OCI-LY1 (cell line): ENCODE measurements around the gene NDUFA3.

Experiments
- H2AFZ ChIP-seq: fragments of 200-600 bp; sonication (generic), shearing (Covaris generic); 2 replicates; pipeline ENCODE4 v1.6.0; 2014; ENCODE audit warnings: antibody characterized with exemption, mild to moderate bottlenecking, low read length
- H3F3A ChIP-seq: fragments of 200-600 bp; sonication (generic), shearing (Covaris generic); 2 replicates; pipeline ENCODE4 v1.6.0; 2014; ENCODE audit warnings: mild to moderate bottlenecking, antibody characterized with exemption, low read length, moderate library complexity; ENCODE audit not compliant: insufficient read depth
- H3K27ac ChIP-seq: fragments of 200-600 bp; sonication (generic); 2 replicates; pipeline ENCODE4 v1.5.1; 2014; ENCODE audit warnings: low read length, mixed run types, mild to moderate bottlenecking, low read depth; ENCODE audit not compliant: poor library complexity, severe bottlenecking
- H3K27me3 ChIP-seq: fragments of 200-600 bp; sonication (generic); 2 replicates; pipeline ENCODE4 v1.6.0; 2014; ENCODE audit warnings: antibody characterized with exemption, mild to moderate bottlenecking, low read length, moderate library complexity; ENCODE audit not compliant: insufficient read depth
- H3K36me3 ChIP-seq: fragments of 200-600 bp; sonication (generic); 2 replicates; pipeline ENCODE4 v1.6.1; 2014; ENCODE audit warnings: mild to moderate bottlenecking, antibody characterized with exemption, low read length, moderate library complexity, mixed read lengths; ENCODE audit not compliant: insufficient read depth
- H3K4me1 ChIP-seq: fragments of 200-600 bp; sonication (generic); 2 replicates; pipeline ENCODE4 v1.5.1; 2014; ENCODE audit warnings: mild to moderate bottlenecking, low read length, moderate library complexity; ENCODE audit not compliant: insufficient read depth, severe bottlenecking
- H3K4me2 ChIP-seq: fragments of 200-600 bp; sonication (generic), shearing (Covaris generic); 2 replicates; pipeline ENCODE4 v1.6.1; 2014; ENCODE audit warnings: low read length
- H3K4me3 ChIP-seq: fragments of 200-600 bp; sonication (generic); 2 replicates; pipeline ENCODE4 v1.5.1; 2014; ENCODE audit warnings: low read length, low read depth, mild to moderate bottlenecking, mixed read lengths; ENCODE audit not compliant: poor library complexity, severe bottlenecking
- H3K79me2 ChIP-seq: fragments of 200-600 bp; shearing (Covaris generic); 2 replicates; pipeline ENCODE4 v1.6.1; 2016; ENCODE audit warnings: mixed run types, low read length, mixed read lengths; ENCODE audit not compliant: insufficient read depth
- H3K9ac ChIP-seq: fragments of 200-600 bp; sonication (generic), shearing (Covaris generic); 2 replicates; pipeline ENCODE4 v1.6.1; 2014; ENCODE audit warnings: mild to moderate bottlenecking, low read length, mixed read lengths
- H3K9me2 ChIP-seq: fragments of 200-600 bp; sonication (generic), shearing (Covaris generic); 2 replicates; pipeline ENCODE4 v1.6.1; 2014; ENCODE audit warnings: low read depth, mild to moderate bottlenecking, low read length, mixed read lengths
- H3K9me3 ChIP-seq: fragments of 200-600 bp; shearing (Covaris generic); 2 replicates; pipeline ENCODE4 v1.6.1; 2014; ENCODE audit warnings: low read length, mixed read lengths
- H4K20me1 ChIP-seq: fragments of 200-600 bp; sonication (generic), shearing (Covaris generic); 2 replicates; pipeline ENCODE4 v1.6.0; 2016; ENCODE audit warnings: mild to moderate bottlenecking, low read length; ENCODE audit not compliant: insufficient read depth
- CTCF ChIP-seq: fragments of 200-600 bp; sonication (generic), shearing (Covaris generic); IDR thresholded peaks from 2 replicates; pipeline ENCODE4 v1.5.1; 2017; ENCODE audit warnings: mild to moderate bottlenecking, antibody characterized with exemption, low read length, moderate library complexity, mixed read lengths
- EZH2 ChIP-seq: fragments of 200-600 bp; sonication (generic), shearing (Covaris generic); IDR thresholded peaks from 2 replicates; pipeline ENCODE4 v1.8.0; 2017; ENCODE audit warnings: borderline replicate concordance, mixed run types, mild to moderate bottlenecking, antibody characterized with exemption, low read length, moderate library complexity, mixed read lengths

NDUFA3 gene

GRCh38 chr19:54107876-54108490, 5.3 kb downstream of the NDUFA3 start:
- TF ChIP-seq CTCF (no peak), EZH2 (no peak)
- Histone ChIP-seq H3K4me1 (peaks cover 13% of the 10 kb centered on the region), H3K79me2 (peaks cover 12% of the 10 kb centered on the region), H3K4me2 (no peak overlapping the region), H3F3A (no peaks in the 10 kb centered on the region), H3K9me3 (no peaks in the 10 kb centered on the region), H3K27me3 (no peaks in the 10 kb centered on the region), H4K20me1 (no peaks in the 10 kb centered on the region), H2AFZ (no peak overlapping the region), H3K9ac (no peak overlapping the region), H3K36me3 (peaks cover 63% of the 10 kb centered on the region), H3K4me3 (no peak overlapping the region), H3K9me2 (no peaks in the 10 kb centered on the region), H3K27ac (no peak overlapping the region)

- Histone ChIP-seq H3K4me3 (no peak overlapping the region), H3F3A (no peaks in the 10 kb centered on the region), H3K4me1 (peaks cover 10% of the 10 kb centered on the region), H3K9me2 (no peaks in the 10 kb centered on the region), H3K27ac (no peak overlapping the region), H3K79me2 (peaks cover 6% of the 10 kb centered on the region), H2AFZ (no peak overlapping the region), H3K27me3 (no peaks in the 10 kb centered on the region), H3K9me3 (no peaks in the 10 kb centered on the region), H4K20me1 (no peaks in the 10 kb centered on the region), H3K36me3 (peaks cover 63% of the 10 kb centered on the region), H3K9ac (no peak overlapping the region), H3K4me2 (no peak overlapping the region)
- no peak for TF ChIP-seq EZH2
- no peak for TF ChIP-seq CTCF
Observed at GRCh38 chr19:54108496-54108895, 5.8 kb downstream of the NDUFA3 start.

GRCh38 chr19:54109651-54110050, 7.0 kb downstream of the NDUFA3 start:
- Histone ChIP-seq H3K36me3 (peaks cover 58% of the 10 kb centered on the region), H3K27ac (no peak overlapping the region)

More at GRCh38 chr19:54109651-54110050, 7.0 kb downstream of the NDUFA3 start:
- H3K9me3 ChIP-seq: no peaks in the 10 kb centered on the region
- no peak overlapping the region for H3K4me3 ChIP-seq
- no peaks in the 10 kb centered on the region for H3F3A ChIP-seq
- H3K4me2 ChIP-seq: no peak overlapping the region
- H3K79me2 ChIP-seq: no peaks in the 10 kb centered on the region
- no peak overlapping the region for H2AFZ ChIP-seq
- H3K9me2 ChIP-seq: no peaks in the 10 kb centered on the region
- no peak for TF ChIP-seq CTCF
- no peak for TF ChIP-seq EZH2
- no peaks in the 10 kb centered on the region for H3K27me3 ChIP-seq
- H4K20me1 ChIP-seq: no peaks in the 10 kb centered on the region
- H3K9ac ChIP-seq: no peak overlapping the region
- H3K4me1 ChIP-seq: peaks cover 8% of the 10 kb centered on the region
